ENCODE measurements around the gene FAM171A2. TPM values are rescaled to one million over a fixed set of nuclear protein-coding genes. Genes with fewer than 3 reads are reported as not detected.

Gene FAM171A2
- 2.1 and 11.5 TPM in 2 replicates for total RNA-seq

DNA sequence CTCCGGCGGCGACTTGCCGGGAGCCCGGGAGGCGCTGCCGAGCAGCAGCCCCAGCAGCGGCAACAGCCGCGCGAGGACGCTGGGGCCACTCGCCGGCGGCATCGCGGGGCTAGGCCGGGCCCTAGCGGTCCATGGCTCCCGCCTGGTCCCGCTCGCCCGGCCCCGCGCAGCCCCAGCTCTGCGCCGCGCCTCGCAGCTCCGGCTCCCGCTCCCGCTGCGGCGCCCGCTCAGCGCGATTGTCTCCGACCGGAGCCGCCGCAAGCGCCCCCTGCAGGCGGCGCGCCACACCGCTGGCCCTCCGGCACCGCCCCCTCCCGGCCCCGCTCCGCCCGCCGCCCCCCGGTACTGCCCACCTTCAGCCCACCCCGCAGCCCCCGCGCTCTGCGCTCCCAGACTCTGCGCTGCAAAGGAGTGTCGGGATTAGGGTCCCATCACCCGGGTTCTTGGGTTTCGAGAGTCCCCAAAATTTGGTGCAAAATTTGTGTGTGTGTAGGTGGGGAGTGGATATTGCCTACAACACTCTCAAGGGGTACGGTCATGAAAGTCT, at the start of gene FAM171A2:
FAM171A2 (minus strand) TSS at position 241 of the 547 bp plus-strand sequence; CDS start at position 102, 139 bp downstream.

DNA sequence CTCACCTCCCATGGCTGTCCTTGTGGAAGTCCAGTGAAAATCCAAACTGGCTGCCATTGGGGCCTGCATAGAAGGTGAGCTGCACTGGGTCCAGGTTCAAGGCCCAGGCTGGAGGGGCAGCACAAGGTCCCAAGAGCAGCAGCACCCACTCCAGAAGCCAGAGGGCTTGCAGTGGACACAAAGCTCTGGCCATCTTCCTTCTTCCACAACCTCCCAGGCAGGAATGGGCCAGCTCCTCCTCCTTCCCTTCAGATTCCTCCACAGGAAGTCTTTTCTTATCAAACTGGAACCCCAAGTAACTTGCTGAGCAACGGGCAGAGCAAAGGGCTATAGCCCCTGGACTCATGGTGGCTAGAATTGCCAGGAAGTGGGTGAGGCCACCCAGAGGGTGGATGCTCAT, 25.6 kb upstream of the FAM171A2 start, which contains the start of gene ITGA2B:
ITGA2B (minus strand) TSS at position 369 of the 400 bp plus-strand sequence; CDS start at position 193, 176 bp downstream.

DNA sequence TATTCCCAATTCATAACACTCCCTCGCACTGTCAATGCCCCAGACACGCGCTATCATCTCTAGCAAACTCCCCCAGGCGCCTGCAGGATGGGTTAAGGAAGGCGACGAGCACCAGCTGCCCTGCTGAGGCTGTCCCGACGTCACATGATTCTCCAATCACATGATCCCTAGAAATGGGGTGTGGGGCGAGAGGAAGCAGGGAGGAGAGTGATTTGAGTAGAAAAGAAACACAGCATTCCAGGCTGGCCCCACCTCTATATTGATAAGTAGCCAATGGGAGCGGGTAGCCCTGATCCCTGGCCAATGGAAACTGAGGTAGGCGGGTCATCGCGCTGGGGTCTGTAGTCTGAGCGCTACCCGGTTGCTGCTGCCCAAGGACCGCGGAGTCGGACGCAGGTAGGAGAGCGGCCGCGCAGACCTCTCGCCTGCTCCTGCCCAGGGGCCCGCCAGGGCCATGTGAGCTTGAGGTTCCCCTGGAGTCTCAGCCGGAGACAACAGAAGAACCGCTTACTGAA, 18.7 kb downstream of the FAM171A2 start, which contains the start of gene GRN:
GRN (plus strand) TSS at position 364 of the 515 bp plus-strand sequence. CDS start 3,863 bp downstream, outside the sequence.

DNA sequence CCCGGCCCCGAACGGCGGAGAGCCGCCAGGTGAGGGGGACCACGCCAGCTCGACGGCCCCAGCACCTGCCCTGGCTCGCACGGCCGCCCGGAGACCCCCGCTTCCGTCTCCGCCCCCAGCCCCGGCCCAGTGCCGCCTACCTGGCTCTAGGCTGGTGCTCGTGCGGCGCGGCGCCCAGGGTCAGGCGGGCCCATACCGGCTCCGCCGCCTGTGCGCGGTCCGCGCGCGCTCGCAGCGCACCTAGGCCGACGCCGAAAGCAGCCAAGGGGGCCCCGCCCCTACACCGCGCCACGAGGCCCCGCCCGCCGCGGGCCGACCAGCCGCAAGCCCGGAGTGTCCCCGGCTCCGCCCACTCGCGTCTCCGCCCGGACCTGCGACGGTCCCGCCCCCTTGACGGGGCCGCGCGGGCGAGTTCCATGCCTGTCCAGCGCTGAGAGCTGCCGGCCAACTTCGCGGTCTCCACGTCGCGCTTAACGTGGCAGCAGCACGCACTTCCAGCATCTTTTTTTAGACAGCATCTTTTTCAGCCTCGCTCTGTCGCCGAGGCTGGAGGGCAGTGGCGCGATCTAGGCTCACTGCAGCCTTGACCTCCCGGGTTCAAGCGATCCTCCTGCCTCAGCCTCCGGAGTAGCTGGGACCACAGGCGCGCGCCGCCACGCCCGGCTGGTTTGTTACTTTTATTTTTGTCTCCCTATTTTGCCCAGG, 38.9 kb downstream of the FAM171A2 start, which contains the start of gene SLC25A39:
SLC25A39 (minus strand) TSS at position 253 of the 705 bp plus-strand sequence. CDS start 1,261 bp downstream, outside the sequence.

DNA sequence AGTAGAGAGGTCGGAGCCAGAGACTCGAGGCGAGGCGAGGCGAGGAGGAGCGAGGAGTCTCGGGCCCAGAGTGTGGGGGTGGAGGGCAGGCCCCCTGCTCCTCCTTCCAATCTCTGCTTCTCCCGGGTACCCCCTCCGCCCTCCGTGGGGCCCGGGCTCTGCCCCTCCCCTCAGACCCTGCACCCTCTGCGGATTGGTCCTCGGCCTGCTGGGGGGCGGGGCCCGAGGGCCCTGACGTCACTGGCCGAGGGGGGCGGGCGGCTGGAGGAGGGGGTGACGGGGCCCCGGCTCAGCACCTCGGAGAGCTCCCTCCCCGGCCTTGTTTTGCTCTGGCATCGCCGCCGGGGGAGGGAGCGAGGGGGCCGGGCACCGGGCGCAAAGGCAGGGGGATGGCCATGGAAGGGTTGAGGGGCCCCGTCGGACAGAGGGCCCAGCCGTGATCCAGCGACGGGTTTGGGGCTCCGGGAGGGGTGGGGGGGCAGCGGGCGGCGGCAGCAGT, 55.3 kb downstream of the FAM171A2 start, which contains the start of gene RUNDC3A:
RUNDC3A (plus strand) TSS at position 282 of the 499 bp plus-strand sequence. CDS start 232 bp downstream, outside the sequence.

Other genes starting within 250 kb of the FAM171A2 start
- gene HDAC5, start 240.2 kb downstream of the FAM171A2 start, total RNA-seq, result 28.0 and 38.5 TPM in 2 replicates
- 4.0 and 5.7 TPM in 2 replicates for gene HROB, start 221.9 kb downstream of the FAM171A2 start, total RNA-seq
- not detected in 2 replicates for gene ASB16, start 193.1 kb downstream of the FAM171A2 start, total RNA-seq
- 26.8 and 45.3 TPM in 2 replicates for gene TMUB2, start 176.9 kb downstream of the FAM171A2 start, total RNA-seq
- gene ATXN7L3, start 164.0 kb downstream of the FAM171A2 start, total RNA-seq, result 45.6 and 50.9 TPM in 2 replicates
- gene UBTF, start 144.2 kb downstream of the FAM171A2 start, total RNA-seq, result 30.6 and 35.4 TPM in 2 replicates
- not detected in 2 replicates for gene SLC4A1, start 95.7 kb downstream of the FAM171A2 start, total RNA-seq
- gene RUNDC3A, start 55.3 kb downstream of the FAM171A2 start, total RNA-seq, result not detected in 2 replicates
- 92.5 and 99.2 TPM in 2 replicates for gene SLC25A39, start 39.0 kb downstream of the FAM171A2 start, total RNA-seq
- 220 and 254 TPM in 2 replicates for gene GRN, start 18.6 kb downstream of the FAM171A2 start, total RNA-seq
- gene ITGA2B, start 25.8 kb upstream of the FAM171A2 start, total RNA-seq, result 0.86 TPM in 1 of 2 replicates, not detected in the other
- 9.8 and 13.5 TPM in 2 replicates for gene GPATCH8, start 139.6 kb upstream of the FAM171A2 start, total RNA-seq
- gene FZD2, start 193.6 kb upstream of the FAM171A2 start, total RNA-seq, result 9.8 and 11.3 TPM in 2 replicates